Natural killer cell (primary cell): ENCODE measurements around the gene TMEM129. TPM values are rescaled to one million over a fixed set of nuclear protein-coding genes. Genes with fewer than 3 reads are reported as not detected.
A peak's percentile ranks its signal among the peaks of the same experiment; 100 is the strongest.

Source experiments
- ATAC-seq, 3 donors: fragments of 150-1000 bp in 2 of 3; fragments of 200-7000 bp in 1 of 3; cut with Tn5 transposase; 1 replicate in 1 of 3; 2 replicates in 2 of 3; pipeline ENCODE4 v1.10.0; 2021; ENCODE audit warnings: mild to moderate bottlenecking in 2 of 3, moderate library complexity in 2 of 3
- DNase-seq, 2 donors: peaks; one replicate each; pipeline versions ENCODE4 v3.0.0 to v3.0.0-alpha.2; 2013 to 2021; ENCODE audit warnings: mixed read lengths in 1 of 2
- H3K27ac ChIP-seq: one replicate; pipeline ENCODE4 v1.5.1; 2013; ENCODE audit warnings: mild to moderate bottlenecking, low read length
- H3K27me3 ChIP-seq: one replicate; pipeline ENCODE4 v1.6.1; 2013; ENCODE audit warnings: low read length; ENCODE audit not compliant: control insufficient read depth, insufficient read depth
- H3K36me3 ChIP-seq: one replicate; pipeline ENCODE4 v1.6.1; 2013; ENCODE audit warnings: low read length; ENCODE audit not compliant: control insufficient read depth, insufficient read depth
- H3K4me1 ChIP-seq: one replicate; pipeline ENCODE4 v1.6.1; 2013; ENCODE audit warnings: low read length; ENCODE audit not compliant: control insufficient read depth, insufficient read depth
- H3K4me3 ChIP-seq: one replicate; pipeline ENCODE4 v1.5.1; 2013; ENCODE audit warnings: low read length
- H3K9me3 ChIP-seq: one replicate; pipeline ENCODE4 v1.6.1; 2013; ENCODE audit warnings: low read length; ENCODE audit not compliant: control insufficient read depth, insufficient read depth
- H3K27ac Mint-ChIP-seq, 2 donors: one replicate each; pipeline ENCODE4 v1.8.0; 2022; ENCODE audit warnings: mild to moderate bottlenecking in 2 of 2, mixed read lengths in 2 of 2, moderate library complexity in 1 of 2
- H3K27me3 Mint-ChIP-seq, 2 donors: one replicate each; pipeline ENCODE4 v1.8.0; 2022; ENCODE audit warnings: low read depth in 2 of 2, mixed read lengths in 2 of 2
- H3K36me3 Mint-ChIP-seq: one replicate; pipeline ENCODE4 v1.8.0; 2022; ENCODE audit warnings: mixed read lengths
- H3K4me1 Mint-ChIP-seq, 2 donors: one replicate each; pipeline ENCODE4 v1.8.0; 2022; ENCODE audit warnings: mixed read lengths in 2 of 2
- H3K4me3 Mint-ChIP-seq: one replicate; pipeline ENCODE4 v1.8.0; 2022; ENCODE audit warnings: mild to moderate bottlenecking, moderate library complexity, mixed read lengths
- H3K9me3 Mint-ChIP-seq, 2 donors: one replicate each; pipeline ENCODE4 v1.8.0; 2022; ENCODE audit warnings: mixed read lengths in 2 of 2
- WGBS: methylation state at CpG from one replicate; pipeline ENCODE4 v1.1.7; 2013; ENCODE audit warnings: missing lambda C conversion rate; ENCODE audit not compliant: insufficient coverage; 5-methylcytosine and 5-hydroxymethylcytosine counted together
- intact Hi-C: fragments of 100-400 bp; cut with micrococcal nuclease; formaldehyde crosslinking; loops from one replicate; pipeline ENCODE4 v1.14.2; 2022
- total RNA-seq, 4 donors: library from RNA; stranded (reverse); fragments of 120-200 nt in 1 of 4; gene quantifications; one replicate each; pipeline versions ENCODE4 v1.2.3 to v1.2.4, GENCODE V29; 2013 to 2022
- TF ChIP-seq, protein P1 (sequence below): fragments of 200-600 bp; IDR thresholded peaks from one replicate; pipeline ENCODE4 v1.8.0; 2022; ENCODE audit warnings: antibody characterized with exemption

Gene TMEM129
- total RNA-seq, 3 donors from 2014 or later (not counting 1 experiment from before 2014, with no cell fraction given) = 18.2 to 26.9 (median 20.8) TPM

DNA sequence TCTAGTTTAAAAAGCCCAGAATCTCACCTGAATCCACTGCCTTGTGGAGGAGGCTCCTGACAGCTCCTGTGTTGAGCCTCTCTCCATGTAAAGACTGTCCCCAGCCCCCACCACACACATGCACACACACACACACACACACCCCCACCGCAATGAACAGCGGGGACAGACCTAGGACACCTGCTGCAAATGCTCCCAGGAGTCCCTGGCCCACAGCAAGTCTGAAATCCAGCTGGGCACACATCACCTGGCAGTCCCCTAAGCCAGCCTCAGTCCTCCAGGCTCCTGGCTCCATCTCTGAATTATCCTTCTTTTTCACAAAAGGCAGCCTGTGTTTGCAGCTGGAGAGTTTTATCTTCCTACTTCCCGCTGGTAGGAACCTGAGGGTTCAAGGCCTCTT is 30.4 kb downstream of the TMEM129 start:
- Mint-ChIP-seq H3K4me3 (no peak overlapping the region), H3K9me3 (no peaks in the 10 kb centered on the region), H3K27me3 (no peaks in the 10 kb centered on the region), H3K27ac (no peak overlapping the region), H3K36me3 (no peaks in the 10 kb centered on the region), H3K4me1 (no peaks in the 10 kb centered on the region)
- 100% methylated on average over 3 of the region's 3 CpGs for WGBS
- Histone ChIP-seq H3K4me1 (no peaks in the 10 kb centered on the region), H3K27ac (no peak overlapping the region), H3K4me3 (no peak overlapping the region), H3K9me3 (no peaks in the 10 kb centered on the region), H3K27me3 (no peaks in the 10 kb centered on the region), H3K36me3 (peaks cover 35% of the 10 kb centered on the region)
- ATAC-seq (no peak), DNase-seq (no peak)
- TF ChIP-seq, protein P1, sequence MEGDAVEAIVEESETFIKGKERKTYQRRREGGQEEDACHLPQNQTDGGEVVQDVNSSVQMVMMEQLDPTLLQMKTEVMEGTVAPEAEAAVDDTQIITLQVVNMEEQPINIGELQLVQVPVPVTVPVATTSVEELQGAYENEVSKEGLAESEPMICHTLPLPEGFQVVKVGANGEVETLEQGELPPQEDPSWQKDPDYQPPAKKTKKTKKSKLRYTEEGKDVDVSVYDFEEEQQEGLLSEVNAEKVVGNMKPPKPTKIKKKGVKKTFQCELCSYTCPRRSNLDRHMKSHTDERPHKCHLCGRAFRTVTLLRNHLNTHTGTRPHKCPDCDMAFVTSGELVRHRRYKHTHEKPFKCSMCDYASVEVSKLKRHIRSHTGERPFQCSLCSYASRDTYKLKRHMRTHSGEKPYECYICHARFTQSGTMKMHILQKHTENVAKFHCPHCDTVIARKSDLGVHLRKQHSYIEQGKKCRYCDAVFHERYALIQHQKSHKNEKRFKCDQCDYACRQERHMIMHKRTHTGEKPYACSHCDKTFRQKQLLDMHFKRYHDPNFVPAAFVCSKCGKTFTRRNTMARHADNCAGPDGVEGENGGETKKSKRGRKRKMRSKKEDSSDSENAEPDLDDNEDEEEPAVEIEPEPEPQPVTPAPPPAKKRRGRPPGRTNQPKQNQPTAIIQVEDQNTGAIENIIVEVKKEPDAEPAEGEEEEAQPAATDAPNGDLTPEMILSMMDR = no peak
- intact Hi-C loops = no loop called here

- Histone ChIP-seq H3K27ac (no peak overlapping the region), H3K4me3 (no peak overlapping the region), H3K4me1 (peaks cover 17% of the 10 kb centered on the region), H3K36me3 (peaks cover 5% of the 10 kb centered on the region), H3K9me3 (no peaks in the 10 kb centered on the region), H3K27me3 (no peaks in the 10 kb centered on the region)
- WGBS = 81% methylated on average over 7 of the region's 7 CpGs
- H3K27me3 Mint-ChIP-seq = no peaks in the 10 kb centered on the region
- TF ChIP-seq, protein P1 = no peak
- no peaks in the 10 kb centered on the region for H3K9me3 Mint-ChIP-seq
- H3K4me1 Mint-ChIP-seq = peaks cover 7 to 11% of the 10 kb centered on the region in 2 donors
- DNase-seq (no peak), ATAC-seq (no peak)
- H3K36me3 Mint-ChIP-seq = no peaks in the 10 kb centered on the region
- no peak overlapping the region for H3K27ac Mint-ChIP-seq
- peak overlapping the region; percentile 50 for H3K4me3 Mint-ChIP-seq
- intact Hi-C loops = no loop called here
These were observed 34.6 kb downstream of the TMEM129 start for GRCh38 chr4:1686440-1687036.

GRCh38 chr4:1685235-1686150 is 35.6 kb downstream of the TMEM129 start:
- WGBS = 95% methylated on average over 22 of the region's 23 CpGs
- intact Hi-C loops = no loop called here
- Histone ChIP-seq H3K27ac (no peak overlapping the region), H3K4me3 (no peak overlapping the region), H3K9me3 (no peaks in the 10 kb centered on the region), H3K36me3 (no peaks in the 10 kb centered on the region), H3K4me1 (peaks cover 17% of the 10 kb centered on the region), H3K27me3 (no peaks in the 10 kb centered on the region)
- no peak for ATAC-seq
- Mint-ChIP-seq H3K27me3 (no peaks in the 10 kb centered on the region), H3K9me3 (no peaks in the 10 kb centered on the region), H3K36me3 (no peaks in the 10 kb centered on the region), H3K4me1 (peaks cover 7 to 11% of the 10 kb centered on the region in 2 donors), H3K4me3 (no peak overlapping the region), H3K27ac (no peak overlapping the region)
- peak in 1 of 2 donors; percentile 8 for DNase-seq
- TF ChIP-seq, protein P1 = no peak
